ENCODE measurements around the gene WDR48.

DNA sequence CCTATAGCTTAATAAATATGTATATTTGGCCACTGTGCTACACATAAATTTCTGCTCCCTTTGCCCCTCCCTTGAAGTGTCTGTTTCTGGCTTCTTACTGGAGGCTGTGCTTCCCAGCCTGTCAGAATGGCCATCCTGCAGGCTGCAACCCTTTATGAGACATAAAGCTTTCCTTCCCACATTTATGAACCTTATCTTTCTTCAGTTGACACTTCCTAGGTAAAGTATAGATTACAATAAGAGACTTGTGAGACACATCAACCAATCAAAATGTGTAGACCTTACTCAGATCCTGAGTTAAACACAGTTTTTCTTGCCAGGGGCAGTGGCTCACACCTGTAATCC, 29.6 kb upstream of the WDR48 start:
- TF ChIP-seq CTCF (IDR thresholded peaks at IDR 0.05) (no peak), POLR2A (IDR thresholded peaks at IDR 0.05) (no peak)

Measured in uterus (tissue), 2 donors.